Measurements from ENCODE around the gene NCOR2. TPM values are rescaled to one million over a fixed set of nuclear protein-coding genes. Genes with fewer than 3 reads are reported as not detected.

NCOR2 gene
- total RNA-seq, 4 donors from 2014 or later = 72.1 to 460 (median 119) TPM

DNA sequence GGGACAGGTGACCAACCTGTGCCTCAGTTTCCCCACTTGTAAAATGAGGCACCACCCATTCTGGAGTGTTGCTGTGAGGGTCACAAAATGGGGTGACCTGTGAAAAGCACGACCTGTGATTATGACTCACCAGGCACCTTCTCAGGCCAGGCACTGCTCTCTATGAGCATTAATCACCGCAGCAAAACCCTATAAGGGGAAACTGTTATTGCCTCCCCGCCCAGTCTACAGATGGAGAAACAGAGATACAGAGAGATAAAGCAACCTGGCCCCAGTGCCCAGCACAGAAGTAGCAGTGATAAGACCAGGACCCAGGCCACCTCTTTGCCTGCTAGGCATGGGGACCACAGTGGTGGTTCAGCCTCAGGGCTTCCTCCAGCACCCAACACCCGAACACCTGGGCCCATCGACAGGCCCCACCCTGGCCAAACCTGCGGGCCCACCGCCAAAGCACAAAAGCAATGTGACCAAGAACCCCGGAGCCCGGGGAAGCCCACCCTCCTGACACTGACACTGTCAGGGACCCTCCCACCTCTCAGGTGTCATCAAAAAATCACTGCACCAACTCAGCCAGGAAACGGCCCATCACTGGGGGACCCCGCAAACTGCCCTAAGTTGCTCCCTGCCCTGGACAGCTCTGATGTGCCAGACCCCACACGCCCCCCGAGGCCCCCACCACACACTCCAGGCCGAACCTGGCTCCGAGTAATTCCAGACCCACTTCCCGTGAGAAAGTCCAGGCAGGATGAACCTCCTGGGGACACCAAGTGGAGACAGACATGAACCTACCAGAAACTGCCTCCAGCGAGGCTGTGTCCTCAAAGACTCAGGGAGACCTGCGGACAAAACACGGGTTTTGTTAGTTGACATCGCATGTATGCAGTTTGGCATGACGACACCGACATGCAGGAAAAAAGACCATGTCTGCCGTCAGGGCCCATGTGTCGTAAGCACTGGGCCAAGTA, 32.4 kb downstream of the NCOR2 start:
- intact Hi-C loops (cut with DNase I; ENCODE audit: low total_unique reads) = no loop called here
- no peak overlapping the region for H3K4me3 ChIP-seq
- DNase-seq = no peak
- no peaks in the 10 kb centered on the region for H3K9me3 ChIP-seq
- 76% methylated on average over 24 of the region's 24 CpGs; no CpG with 5 or more reads in 1 of the 2 donors for WGBS, 2 donors (ENCODE audit: low coverage in 1 of 2)
- H3K27me3 ChIP-seq = no peaks in the 10 kb centered on the region
- H3K4me1 ChIP-seq = peaks cover 24 to 47% (median 38%) of the 10 kb centered on the region in 4 donors
- no peak overlapping the region for H3K27ac ChIP-seq
- in situ Hi-C loops (cut with MboI; ENCODE audit: low pct_ligation_motif_present in 1 of 4, low pct_unique_long_range_greater_than_20kb in 1 of 4, low sequenced_read_pairs in 3 of 4) = no loop called here
- TF ChIP-seq POLR2AphosphoS5 (IDR thresholded peaks at IDR 0.05) (no peak), POLR2A (IDR thresholded peaks at IDR 0.05) (no peak), EP300 (IDR thresholded peaks at IDR 0.05; ENCODE audit: low read depth) (no peak)
- TF ChIP-seq, protein P1, sequence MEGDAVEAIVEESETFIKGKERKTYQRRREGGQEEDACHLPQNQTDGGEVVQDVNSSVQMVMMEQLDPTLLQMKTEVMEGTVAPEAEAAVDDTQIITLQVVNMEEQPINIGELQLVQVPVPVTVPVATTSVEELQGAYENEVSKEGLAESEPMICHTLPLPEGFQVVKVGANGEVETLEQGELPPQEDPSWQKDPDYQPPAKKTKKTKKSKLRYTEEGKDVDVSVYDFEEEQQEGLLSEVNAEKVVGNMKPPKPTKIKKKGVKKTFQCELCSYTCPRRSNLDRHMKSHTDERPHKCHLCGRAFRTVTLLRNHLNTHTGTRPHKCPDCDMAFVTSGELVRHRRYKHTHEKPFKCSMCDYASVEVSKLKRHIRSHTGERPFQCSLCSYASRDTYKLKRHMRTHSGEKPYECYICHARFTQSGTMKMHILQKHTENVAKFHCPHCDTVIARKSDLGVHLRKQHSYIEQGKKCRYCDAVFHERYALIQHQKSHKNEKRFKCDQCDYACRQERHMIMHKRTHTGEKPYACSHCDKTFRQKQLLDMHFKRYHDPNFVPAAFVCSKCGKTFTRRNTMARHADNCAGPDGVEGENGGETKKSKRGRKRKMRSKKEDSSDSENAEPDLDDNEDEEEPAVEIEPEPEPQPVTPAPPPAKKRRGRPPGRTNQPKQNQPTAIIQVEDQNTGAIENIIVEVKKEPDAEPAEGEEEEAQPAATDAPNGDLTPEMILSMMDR (IDR thresholded peaks at IDR 0.05) = no peak
- no peaks in the 10 kb centered on the region for H3K36me3 ChIP-seq

DNA sequence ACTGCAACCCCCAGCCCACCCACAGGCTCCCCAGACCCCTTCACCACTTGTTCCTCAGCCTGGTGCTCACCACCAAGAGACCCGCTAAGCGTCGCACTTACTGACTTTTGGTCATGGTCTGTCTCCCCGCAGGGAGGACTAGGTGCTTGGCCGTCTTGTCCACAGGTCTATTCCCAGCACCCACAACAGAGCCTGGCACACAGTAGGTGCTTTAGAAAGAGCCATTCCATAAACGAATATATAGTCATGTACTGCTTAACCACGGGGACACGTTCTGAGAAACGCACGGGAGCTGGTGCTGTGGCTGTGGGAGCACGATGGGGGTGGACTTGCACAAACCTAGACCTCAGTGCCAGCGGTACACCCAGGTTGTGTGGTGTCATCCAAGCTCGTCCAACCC, 34.0 kb downstream of the NCOR2 start:
- in situ Hi-C loops (cut with MboI; ENCODE audit: low pct_ligation_motif_present in 1 of 4, low pct_unique_long_range_greater_than_20kb in 1 of 4, low sequenced_read_pairs in 3 of 4) = no loop called here
- H3K4me1 ChIP-seq = peaks cover 14 to 31% (median 22%) of the 10 kb centered on the region in 4 donors
- no peak for DNase-seq
- no peaks in the 10 kb centered on the region for H3K9me3 ChIP-seq
- WGBS, 2 donors (ENCODE audit: low coverage in 1 of 2) = 92% methylated on average over 13 of the region's 13 CpGs; no CpG with 5 or more reads in 1 of the 2 donors
- H3K27ac ChIP-seq = no peak overlapping the region
- no peaks in the 10 kb centered on the region for H3K36me3 ChIP-seq
- no peak for TF ChIP-seq POLR2AphosphoS5 (IDR thresholded peaks at IDR 0.05)
- H3K27me3 ChIP-seq = no peaks in the 10 kb centered on the region
- no peak overlapping the region for H3K4me3 ChIP-seq
- intact Hi-C loops (cut with DNase I; ENCODE audit: low total_unique reads) = no loop called here

DNA sequence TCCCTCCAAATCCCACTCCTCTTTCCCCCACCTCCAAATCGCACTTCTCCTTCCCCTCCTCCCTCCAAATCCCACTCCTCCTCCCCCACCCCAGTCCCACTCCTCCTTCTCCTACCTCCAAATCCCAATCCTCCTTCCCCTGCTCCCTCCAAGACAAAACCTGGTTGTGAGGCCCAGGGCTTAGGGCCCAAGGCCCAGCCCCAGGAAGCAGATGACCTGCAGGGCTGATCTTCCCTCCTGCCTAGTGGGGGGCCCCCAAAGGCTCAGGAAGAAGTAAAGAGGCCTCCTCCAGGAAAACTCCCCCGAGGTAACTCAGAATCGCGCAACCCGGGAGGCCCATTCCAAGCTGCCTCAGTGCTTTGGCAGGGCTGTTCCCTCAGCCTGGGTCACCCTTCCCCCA, 34.4 kb downstream of the NCOR2 start:
- H3K36me3 ChIP-seq = no peaks in the 10 kb centered on the region
- in situ Hi-C loops (cut with MboI; ENCODE audit: low pct_ligation_motif_present in 1 of 4, low pct_unique_long_range_greater_than_20kb in 1 of 4, low sequenced_read_pairs in 3 of 4) = no loop called here
- WGBS, 2 donors (ENCODE audit: low coverage in 1 of 2) = 85% methylated on average over 4 of the region's 5 CpGs; no CpG with 5 or more reads in 1 of the 2 donors

DNA sequence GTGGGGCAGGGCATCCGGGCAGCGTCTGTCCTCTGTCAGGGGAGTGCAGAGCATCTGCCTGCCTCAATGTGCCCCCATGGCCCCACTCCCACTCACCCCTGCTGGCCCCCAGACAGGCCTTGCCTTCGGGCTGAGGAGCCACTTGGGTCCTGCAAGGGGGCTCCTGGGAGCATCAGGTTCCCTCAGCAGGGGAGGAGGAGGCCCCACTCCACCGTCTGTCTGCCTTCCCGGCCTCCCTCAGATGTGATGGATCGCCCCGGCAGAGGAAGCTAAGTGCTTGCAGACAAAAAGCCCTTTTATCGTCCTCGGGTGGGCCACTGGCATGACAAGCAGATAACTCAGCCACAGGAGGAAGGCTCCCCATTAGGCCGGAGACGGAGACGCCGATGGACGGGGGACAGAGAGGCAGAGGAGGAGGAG, 35.1 kb downstream of the NCOR2 start:
- WGBS, 2 donors (ENCODE audit: low coverage in 1 of 2) = 72% methylated on average over 14 of the region's 14 CpGs; no CpG with 5 or more reads in 1 of the 2 donors
- in situ Hi-C loops (cut with MboI; ENCODE audit: low pct_ligation_motif_present in 1 of 4, low pct_unique_long_range_greater_than_20kb in 1 of 4, low sequenced_read_pairs in 3 of 4) = no loop called here
- no peak for TF ChIP-seq EP300 (IDR thresholded peaks at IDR 0.05; ENCODE audit: low read depth)
- no peak for TF ChIP-seq POLR2AphosphoS5 (IDR thresholded peaks at IDR 0.05)
- no peak for TF ChIP-seq POLR2A (IDR thresholded peaks at IDR 0.05)
- TF ChIP-seq, protein P1 (IDR thresholded peaks at IDR 0.05) = no peak
- Histone ChIP-seq H3K9me3 (no peaks in the 10 kb centered on the region), H3K4me3 (no peak overlapping the region), H3K27me3 (no peaks in the 10 kb centered on the region), H3K36me3 (no peaks in the 10 kb centered on the region), H3K4me1 (peaks cover 3 to 19% (median 11%) of the 10 kb centered on the region in 4 donors), H3K27ac (peak overlapping the region in 1 of 4 donors; percentile 2)
- intact Hi-C loops (cut with DNase I; ENCODE audit: low total_unique reads) = no loop called here
- DNase-seq = no peak

More for the DNA sequence above, 34.4 kb downstream of the NCOR2 start:
- Histone ChIP-seq H3K4me3 (no peak overlapping the region), H3K27me3 (no peaks in the 10 kb centered on the region), H3K27ac (no peak overlapping the region), H3K4me1 (peaks cover 9 to 26% (median 17%) of the 10 kb centered on the region in 4 donors), H3K9me3 (no peaks in the 10 kb centered on the region)
- DNase-seq = no peak
- no peak for TF ChIP-seq EP300 (IDR thresholded peaks at IDR 0.05; ENCODE audit: low read depth)
- no peak for TF ChIP-seq POLR2AphosphoS5 (IDR thresholded peaks at IDR 0.05)
- TF ChIP-seq, protein P1 (IDR thresholded peaks at IDR 0.05) = no peak
- TF ChIP-seq POLR2A (IDR thresholded peaks at IDR 0.05) = no peak
- intact Hi-C loops (cut with DNase I; ENCODE audit: low total_unique reads) = no loop called here

Data from transverse colon (tissue), 4 donors.